Neutrophil (primary cell): ENCODE measurements around the gene DOCK4.

Experiments used
- H3K27ac ChIP-seq: fragments of 200-600 bp; sonication (generic); 2 replicates; pipeline ENCODE4 v1.5.1; 2016; ENCODE audit warnings: mild to moderate bottlenecking, moderate library complexity
- H3K27me3 ChIP-seq: fragments of 200-600 bp; sonication (generic); 2 replicates; pipeline ENCODE4 v1.6.0; 2016; ENCODE audit warnings: mild to moderate bottlenecking
- H3K36me3 ChIP-seq: fragments of 200-600 bp; sonication (generic); 2 replicates; pipeline ENCODE4 v1.5.1; 2017
- H3K4me1 ChIP-seq, 2 experiments: fragments of 200-600 bp in 1 of 2; sonication (generic) in 1 of 2; 1 replicate in 1 of 2; 2 replicates in 1 of 2; pipeline versions ENCODE4 v1.5.1 to v1.6.1; 2013 to 2016; ENCODE audit warnings: low read depth in 1 of 2, low read length in 1 of 2, mild to moderate bottlenecking in 1 of 2, moderate library complexity in 1 of 2; ENCODE audit not compliant: control insufficient read depth in 1 of 2, insufficient read depth in 1 of 2
- H3K4me3 ChIP-seq, 2 experiments: fragments of 200-600 bp in 1 of 2; sonication (generic) in 1 of 2; 1 replicate in 1 of 2; 2 replicates in 1 of 2; pipeline ENCODE4 v1.5.1; 2013 to 2016; ENCODE audit warnings: low read depth in 1 of 2, low read length in 1 of 2, mild to moderate bottlenecking in 1 of 2, moderate library complexity in 1 of 2
- H3K9me3 ChIP-seq: fragments of 200-600 bp; sonication (generic); 2 replicates; pipeline ENCODE4 v1.5.1; 2016
- CTCF ChIP-seq: fragments of 200-600 bp; sonication (generic); IDR thresholded peaks from 2 replicates; pipeline ENCODE4 v1.5.1; 2016; ENCODE audit warnings: antibody characterized with exemption

The DOCK4 gene

GRCh38 chr7:111931958-111932357 lies 274.2 kb downstream of the DOCK4 start:
- H3K4me1 ChIP-seq, result no peaks in the 10 kb centered on the region

GRCh38 chr7:111931016-111931517 lies 275.1 kb downstream of the DOCK4 start:
- Histone ChIP-seq H3K36me3 (no peaks in the 10 kb centered on the region), H3K4me3 (no peak overlapping the region), H3K4me1 (no peaks in the 10 kb centered on the region), H3K27me3 (no peaks in the 10 kb centered on the region), H3K9me3 (no peaks in the 10 kb centered on the region), H3K27ac (no peak overlapping the region)
- TF ChIP-seq CTCF, result no peak

More at GRCh38 chr7:111931958-111932357, 274.2 kb downstream of the DOCK4 start:
- Histone ChIP-seq H3K27ac (no peak overlapping the region), H3K27me3 (no peaks in the 10 kb centered on the region), H3K9me3 (no peaks in the 10 kb centered on the region), H3K36me3 (no peaks in the 10 kb centered on the region), H3K4me3 (no peak overlapping the region)
- TF ChIP-seq CTCF, result no peak

GRCh38 chr7:111929264-111929663 lies 276.9 kb downstream of the DOCK4 start:
- Histone ChIP-seq H3K27ac (no peak overlapping the region), H3K4me3 (no peak overlapping the region), H3K4me1 (no peaks in the 10 kb centered on the region), H3K36me3 (no peaks in the 10 kb centered on the region), H3K27me3 (no peaks in the 10 kb centered on the region), H3K9me3 (no peaks in the 10 kb centered on the region)
- no peak for TF ChIP-seq CTCF

GRCh38 chr7:111927353-111928019 lies 278.7 kb downstream of the DOCK4 start:
- Histone ChIP-seq H3K9me3 (no peaks in the 10 kb centered on the region), H3K36me3 (no peaks in the 10 kb centered on the region), H3K4me3 (no peak overlapping the region), H3K27me3 (no peaks in the 10 kb centered on the region), H3K27ac (no peak overlapping the region), H3K4me1 (no peaks in the 10 kb centered on the region)
- no peak for TF ChIP-seq CTCF

- TF ChIP-seq CTCF, result no peak
- no peak overlapping the region for H3K4me3 ChIP-seq
- no peak overlapping the region for H3K27ac ChIP-seq
Measured at GRCh38 chr7:111920329-111920728, 285.9 kb downstream of the DOCK4 start.

More at GRCh38 chr7:111920329-111920728, 285.9 kb downstream of the DOCK4 start:
- Histone ChIP-seq H3K4me1 (no peaks in the 10 kb centered on the region), H3K9me3 (no peaks in the 10 kb centered on the region), H3K27me3 (no peaks in the 10 kb centered on the region), H3K36me3 (no peaks in the 10 kb centered on the region)
